Activated naive CD4-positive, alpha-beta T cell treated with anti-CD3 and anti-CD28 coated beads for 36 hours (primary cell): ENCODE data around the gene PTX4. TPM values are rescaled to one million over a fixed set of nuclear protein-coding genes. Genes with fewer than 3 reads are reported as not detected.
"Not testable (repeated sequence)": the region's sequence is repeated elsewhere in the genome, so short reads cannot be mapped to it uniquely, and the experiment has no call there.

Source experiments
- CTCF ChIA-PET: fragments of 350-600 bp; sonication (Branson Sonifier 250); formaldehyde crosslinking; loops from one replicate; lab custom pipeline; 2021; ENCODE audit warnings: antibody characterized with exemption; lab: Charles Lee
- DNase-seq: peaks from one replicate; pipeline ENCODE4 v3.0.0-alpha.2; 2020
- H3K27ac Mint-ChIP-seq: one replicate; pipeline ENCODE4 v1.8.0; 2021; ENCODE audit warnings: mild to moderate bottlenecking, mixed read lengths
- H3K27me3 Mint-ChIP-seq: one replicate; pipeline ENCODE4 v1.8.0; 2021; ENCODE audit warnings: low read depth, mixed read lengths
- H3K36me3 Mint-ChIP-seq: one replicate; pipeline ENCODE4 v1.8.0; 2021; ENCODE audit warnings: low read depth, mixed read lengths
- H3K4me1 Mint-ChIP-seq: one replicate; pipeline ENCODE4 v1.8.0; 2021; ENCODE audit warnings: low read depth, mixed read lengths
- H3K4me3 Mint-ChIP-seq: one replicate; pipeline ENCODE4 v1.8.0; 2021; ENCODE audit warnings: mild to moderate bottlenecking, moderate library complexity, mixed read lengths
- H3K9me3 Mint-ChIP-seq: one replicate; pipeline ENCODE4 v1.8.0; 2021; ENCODE audit warnings: mixed read lengths
- intact Hi-C: fragments of 100-400 bp; cut with micrococcal nuclease; formaldehyde crosslinking; loops from one replicate; pipeline ENCODE4 v1.15.1; 2023
- total RNA-seq, 2 experiments: library from RNA; stranded (reverse); gene quantifications; one replicate each; pipeline ENCODE4 v1.2.3, GENCODE V29; 2021

Gene PTX4
- total RNA-seq, 2 experiments from 2014 or later: not detected

DNA sequence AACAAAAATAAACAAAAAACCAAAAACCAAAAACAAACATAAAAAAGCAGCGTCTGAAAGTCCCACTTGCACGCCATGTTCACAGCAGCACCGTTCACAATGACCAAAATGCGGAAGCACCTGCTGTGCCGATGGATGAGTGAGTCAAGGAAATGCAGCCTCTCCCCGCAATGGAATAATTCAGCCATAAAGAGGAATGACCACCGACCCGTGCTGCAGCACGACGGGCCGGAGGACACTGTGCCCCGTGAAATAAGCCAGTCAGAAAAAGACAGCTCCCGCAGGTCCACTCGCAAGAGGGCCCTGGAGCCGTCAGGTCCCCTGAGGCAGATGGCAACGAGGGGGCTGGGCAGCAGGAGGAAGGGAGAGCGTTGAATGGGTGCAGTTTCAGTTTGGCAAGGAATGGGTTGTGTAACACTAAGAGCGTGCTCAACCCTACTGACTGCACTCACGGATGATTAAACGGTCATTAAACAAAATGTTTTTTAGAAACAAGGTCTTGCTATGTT lies 19.0 kb downstream of the PTX4 start:
- peaks cover 34% of the 10 kb centered on the region for H3K4me1 Mint-ChIP-seq
- no peak for DNase-seq
- CTCF ChIA-PET: no interaction called here
- H3K9me3 Mint-ChIP-seq: no peaks in the 10 kb centered on the region
- no peaks in the 10 kb centered on the region for H3K27me3 Mint-ChIP-seq
- no peaks in the 10 kb centered on the region for H3K36me3 Mint-ChIP-seq
- intact Hi-C loops: no loop called here
- no peak overlapping the region for H3K4me3 Mint-ChIP-seq
- H3K27ac Mint-ChIP-seq: no peak overlapping the region

DNA sequence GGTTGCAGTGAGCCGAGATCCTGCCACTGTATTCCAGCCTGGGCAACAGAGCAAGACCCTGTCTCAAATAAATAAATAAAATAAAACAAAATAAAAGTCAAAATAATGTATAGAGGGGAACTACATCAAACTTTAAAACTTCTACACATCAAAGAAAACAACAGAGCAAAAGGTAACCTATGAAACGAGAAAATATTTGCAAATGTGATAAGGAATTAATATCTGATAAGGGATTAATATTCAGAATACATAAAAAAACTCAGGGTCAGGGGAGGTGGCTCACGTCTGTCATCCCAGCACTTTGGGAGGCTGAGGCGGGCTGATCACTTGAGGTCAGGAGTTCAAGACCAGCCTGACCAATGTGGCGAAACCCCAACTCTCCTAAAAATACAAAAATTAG lies 19.6 kb downstream of the PTX4 start:
- CTCF ChIA-PET, H3K4me3 Mint-ChIP-seq, H3K27me3 Mint-ChIP-seq, H3K36me3 Mint-ChIP-seq, H3K27ac Mint-ChIP-seq, DNase-seq, intact Hi-C loops, H3K9me3 Mint-ChIP-seq: not testable (repeated sequence)
- H3K4me1 Mint-ChIP-seq: peaks cover 33% of the 10 kb centered on the region

DNA sequence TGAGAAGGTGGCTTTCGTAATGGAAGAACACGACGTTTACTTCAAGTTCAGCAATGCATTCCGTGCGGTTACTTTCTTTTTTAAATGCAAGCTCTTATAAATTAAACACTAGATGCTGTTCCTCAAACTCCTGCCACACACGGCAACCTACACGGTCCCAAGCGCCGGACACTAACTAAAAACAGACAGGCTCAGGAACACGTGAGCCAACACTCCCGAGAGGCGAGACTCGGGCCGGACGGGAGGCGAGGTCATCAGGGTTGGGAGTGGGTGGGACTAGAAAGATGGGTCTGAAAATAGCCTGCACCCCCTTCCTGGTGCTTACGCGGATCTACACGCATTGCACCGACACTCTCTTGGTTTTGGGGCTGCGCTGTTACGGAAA lies 20.3 kb downstream of the PTX4 start:
- Mint-ChIP-seq H3K27ac (no peak overlapping the region), H3K4me3 (no peak overlapping the region), H3K27me3 (no peaks in the 10 kb centered on the region), H3K9me3 (no peaks in the 10 kb centered on the region), H3K4me1 (peaks cover 29% of the 10 kb centered on the region), H3K36me3 (no peaks in the 10 kb centered on the region)
- no peak for DNase-seq
- intact Hi-C loops: no loop called here
- CTCF ChIA-PET: no interaction called here

DNA sequence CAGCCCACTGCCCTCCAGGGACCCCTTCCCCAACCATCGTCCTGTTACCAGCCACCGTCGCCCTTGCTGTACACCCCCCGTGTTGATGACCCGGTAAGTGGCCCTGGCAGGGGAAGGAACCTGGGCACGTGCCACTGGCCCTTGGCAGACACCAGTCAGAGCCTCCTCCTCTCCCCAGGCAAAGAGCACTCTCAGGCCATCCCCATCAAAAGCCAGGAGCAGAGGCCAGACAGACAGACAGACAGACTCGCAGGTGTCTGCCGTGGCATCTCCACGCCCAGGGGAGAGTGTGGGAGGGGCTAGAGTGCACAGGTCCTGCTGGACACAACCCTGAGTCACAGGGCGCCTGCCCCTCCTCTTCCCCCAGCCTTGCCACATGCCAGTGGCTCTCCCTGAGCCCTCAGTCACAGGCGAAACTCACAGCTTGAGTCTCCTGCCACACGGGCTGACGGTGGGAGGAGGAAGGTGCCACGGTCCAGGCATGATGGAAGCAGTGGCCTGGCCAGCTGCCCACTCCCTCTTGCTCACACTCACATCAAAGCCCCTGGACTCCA lies 21.7 kb downstream of the PTX4 start:
- Mint-ChIP-seq H3K27ac (no peak overlapping the region), H3K9me3 (no peaks in the 10 kb centered on the region), H3K4me1 (peaks cover 20% of the 10 kb centered on the region), H3K27me3 (no peaks in the 10 kb centered on the region), H3K36me3 (peaks cover under 1% of the 10 kb centered on the region), H3K4me3 (no peak overlapping the region)
- intact Hi-C loops: no loop called here
- CTCF ChIA-PET: no interaction called here
- no peak for DNase-seq

DNA sequence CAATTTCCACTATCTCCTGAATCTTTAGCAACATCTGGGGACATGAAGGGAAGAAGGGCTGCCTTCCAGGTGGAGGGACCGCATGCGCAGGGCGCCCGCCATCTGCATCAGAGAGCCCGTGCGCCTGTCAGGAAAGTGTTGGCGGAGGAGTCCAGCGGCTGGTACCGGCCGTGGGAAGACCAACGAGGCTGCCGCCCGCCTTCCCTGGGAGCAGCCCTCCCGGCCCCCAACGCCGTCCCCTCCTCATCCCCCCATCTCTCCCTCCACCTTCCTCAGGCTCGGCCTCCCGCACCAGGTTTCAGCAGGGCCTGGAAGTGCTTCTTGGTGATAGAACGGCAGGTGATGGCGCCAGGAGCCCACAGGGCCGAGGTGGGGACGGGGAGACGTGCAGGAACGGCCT lies 22.7 kb downstream of the PTX4 start:
- no peaks in the 10 kb centered on the region for H3K9me3 Mint-ChIP-seq
- no peak overlapping the region for H3K4me3 Mint-ChIP-seq
- H3K27ac Mint-ChIP-seq: no peak overlapping the region
- H3K36me3 Mint-ChIP-seq: peaks cover 2% of the 10 kb centered on the region
- no peak for DNase-seq
- H3K27me3 Mint-ChIP-seq: no peaks in the 10 kb centered on the region
- CTCF ChIA-PET: no interaction called here
- peaks cover 13% of the 10 kb centered on the region for H3K4me1 Mint-ChIP-seq
- intact Hi-C loops: no loop called here

DNA sequence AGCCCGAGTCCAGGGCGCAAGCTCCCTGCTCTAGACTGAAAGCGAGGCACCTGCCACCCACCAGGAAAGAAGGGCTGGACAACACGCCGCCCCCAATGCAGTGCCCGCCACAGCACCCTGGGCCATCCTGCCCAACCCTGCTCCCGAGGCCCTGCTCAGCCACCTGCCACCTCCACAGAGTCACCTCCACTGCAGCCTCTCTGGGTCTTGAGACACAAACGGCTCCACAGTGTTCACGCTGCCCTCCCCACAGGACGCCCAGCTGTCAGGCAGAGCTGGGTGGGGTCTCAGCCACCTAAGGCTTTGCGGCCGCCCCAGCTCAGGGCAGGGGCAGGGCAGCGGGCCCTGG lies 23.2 kb downstream of the PTX4 start:
- Mint-ChIP-seq H3K9me3 (no peaks in the 10 kb centered on the region), H3K4me3 (no peak overlapping the region), H3K4me1 (peaks cover 9% of the 10 kb centered on the region), H3K27ac (no peak overlapping the region), H3K27me3 (no peaks in the 10 kb centered on the region), H3K36me3 (peaks cover 2% of the 10 kb centered on the region)
- DNase-seq: no peak
- intact Hi-C loops: no loop called here
- CTCF ChIA-PET: no interaction called here

DNA sequence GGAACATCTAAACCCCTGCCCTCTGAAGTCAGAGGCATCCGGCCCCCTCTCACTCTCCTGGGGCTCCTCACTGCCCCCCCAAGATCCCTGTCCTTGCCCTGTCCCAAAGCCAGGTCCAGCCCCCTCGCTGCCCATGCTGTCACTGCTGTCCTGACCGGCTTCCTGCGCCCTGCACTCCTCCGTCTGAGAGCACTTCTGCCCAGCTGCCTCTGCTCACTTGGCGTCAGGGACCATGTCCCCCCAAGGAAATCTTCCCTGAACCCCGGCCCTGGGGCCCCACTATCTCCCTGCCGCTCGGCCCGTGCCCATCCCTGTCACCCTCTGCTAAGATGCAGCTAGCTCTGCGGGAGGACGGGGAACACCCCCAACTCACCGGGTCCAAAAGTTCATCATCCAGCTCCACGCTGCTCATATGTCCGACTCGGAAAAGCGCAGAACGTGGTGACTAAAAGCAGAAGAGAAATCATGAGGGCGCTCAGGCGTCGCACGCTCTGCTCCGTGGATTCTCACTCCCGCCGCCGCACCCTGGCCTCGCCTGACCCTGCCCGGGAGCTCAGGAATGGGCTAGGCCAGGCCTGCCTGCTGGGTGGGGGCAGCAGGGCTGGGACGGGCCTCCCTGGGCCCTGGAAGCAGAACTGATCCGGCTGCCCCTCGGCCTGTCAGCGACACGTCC lies 23.7 kb downstream of the PTX4 start:
- Mint-ChIP-seq H3K4me1 (peaks cover 6% of the 10 kb centered on the region), H3K36me3 (peaks cover 2% of the 10 kb centered on the region), H3K4me3 (no peak overlapping the region), H3K9me3 (no peaks in the 10 kb centered on the region), H3K27ac (no peak overlapping the region), H3K27me3 (no peaks in the 10 kb centered on the region)
- CTCF ChIA-PET: no interaction called here
- intact Hi-C loops: no loop called here
- DNase-seq: no peak

DNA sequence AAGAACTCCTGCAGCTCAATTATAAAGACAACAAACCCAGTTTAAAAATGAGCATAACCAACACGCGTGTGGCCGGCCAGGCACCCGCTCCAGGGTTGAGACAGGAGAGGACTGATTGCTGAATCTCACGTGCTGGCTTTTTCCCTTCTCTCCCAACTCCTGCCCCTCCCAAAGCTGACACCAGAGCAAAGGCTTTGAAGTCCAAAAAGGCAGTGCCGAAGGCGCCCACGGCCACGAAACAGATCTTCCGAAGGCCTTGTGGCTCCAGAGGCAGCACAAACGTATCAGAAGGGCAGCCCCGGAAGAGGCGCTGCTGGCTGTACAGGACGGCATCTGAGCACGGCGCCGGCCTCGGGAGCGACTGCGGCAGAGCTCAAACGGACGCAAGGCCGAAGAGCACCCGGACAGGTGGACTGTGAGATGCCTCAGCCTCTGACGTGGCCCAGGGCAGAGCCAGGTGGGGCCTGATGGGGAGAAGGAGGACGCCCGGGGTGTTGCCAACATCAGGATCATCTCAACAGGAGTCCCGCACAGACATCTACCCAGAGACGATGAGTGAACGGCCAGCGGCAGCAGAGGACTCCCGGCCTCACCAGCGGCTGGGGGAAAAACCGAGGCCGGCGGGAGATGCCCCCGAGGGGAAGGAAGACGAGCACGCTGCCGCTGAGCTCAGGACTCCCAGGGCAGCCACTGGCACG lies 24.4 kb downstream of the PTX4 start:
- Mint-ChIP-seq H3K36me3 (peaks cover 4% of the 10 kb centered on the region), H3K27me3 (no peaks in the 10 kb centered on the region), H3K4me1 (peaks cover 2% of the 10 kb centered on the region), H3K9me3 (no peaks in the 10 kb centered on the region), H3K27ac (no peak overlapping the region), H3K4me3 (no peak overlapping the region)
- no peak for DNase-seq
- intact Hi-C loops: no loop called here
- CTCF ChIA-PET: no interaction called here

DNA sequence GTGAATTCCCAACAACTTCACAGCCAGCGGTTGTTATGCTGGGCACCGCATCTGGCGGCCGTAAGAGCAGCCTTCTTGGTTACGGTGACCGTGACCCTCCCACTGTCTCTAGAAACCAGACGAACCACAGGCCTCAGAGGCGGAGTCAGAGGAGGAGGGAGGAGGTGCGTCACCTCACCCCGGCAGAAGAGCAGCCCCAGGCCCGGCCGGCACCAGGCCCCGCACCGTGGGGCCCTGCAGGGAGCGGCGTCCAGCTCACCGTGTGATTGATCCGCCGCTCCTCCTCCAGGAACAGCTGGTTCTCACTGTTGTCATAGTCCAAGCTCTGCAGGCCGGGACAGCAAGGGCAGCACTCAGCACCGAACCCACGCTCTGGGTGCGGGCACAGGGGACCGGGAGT lies 27.6 kb downstream of the PTX4 start:
- no peak overlapping the region for H3K27ac Mint-ChIP-seq
- no peak overlapping the region for H3K4me3 Mint-ChIP-seq
- H3K9me3 Mint-ChIP-seq: no peaks in the 10 kb centered on the region
- H3K4me1 Mint-ChIP-seq: peaks cover 6% of the 10 kb centered on the region
- DNase-seq: no peak
- H3K27me3 Mint-ChIP-seq: no peaks in the 10 kb centered on the region
- intact Hi-C loops: no loop called here
- H3K36me3 Mint-ChIP-seq: peaks cover 4% of the 10 kb centered on the region
- CTCF ChIA-PET: no interaction called here

DNA sequence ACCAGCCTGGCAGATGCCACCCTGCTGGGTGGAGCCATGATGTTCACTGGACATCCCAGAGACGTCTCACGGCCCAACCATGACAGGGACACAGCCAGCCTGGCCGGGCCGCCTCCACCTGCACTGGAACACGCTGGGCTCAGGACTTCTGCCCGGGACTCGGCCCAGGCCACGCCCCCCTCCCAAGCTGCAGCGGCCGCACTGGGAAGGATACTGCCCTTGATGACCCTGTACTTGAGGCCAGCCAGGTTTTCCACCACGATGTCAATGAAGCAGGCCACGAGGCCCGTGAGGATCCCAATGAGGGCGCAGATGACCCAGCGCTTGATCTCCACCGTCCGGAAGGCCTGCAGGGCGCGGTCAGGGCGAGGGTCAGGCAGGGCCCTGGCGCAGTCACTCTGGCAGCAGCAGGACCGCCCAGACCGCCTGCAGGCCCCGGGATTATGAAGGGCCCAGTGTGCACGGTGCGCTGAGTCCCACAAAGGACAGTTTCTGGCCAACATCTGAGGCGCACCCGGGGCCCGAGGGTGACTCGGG lies 28.1 kb downstream of the PTX4 start:
- CTCF ChIA-PET: no interaction called here
- no peaks in the 10 kb centered on the region for H3K27me3 Mint-ChIP-seq
- no peaks in the 10 kb centered on the region for H3K9me3 Mint-ChIP-seq
- no peak overlapping the region for H3K4me3 Mint-ChIP-seq
- DNase-seq: no peak
- intact Hi-C loops: no loop called here
- H3K4me1 Mint-ChIP-seq: peaks cover 6% of the 10 kb centered on the region
- no peak overlapping the region for H3K27ac Mint-ChIP-seq
- peaks cover 4% of the 10 kb centered on the region for H3K36me3 Mint-ChIP-seq

DNA sequence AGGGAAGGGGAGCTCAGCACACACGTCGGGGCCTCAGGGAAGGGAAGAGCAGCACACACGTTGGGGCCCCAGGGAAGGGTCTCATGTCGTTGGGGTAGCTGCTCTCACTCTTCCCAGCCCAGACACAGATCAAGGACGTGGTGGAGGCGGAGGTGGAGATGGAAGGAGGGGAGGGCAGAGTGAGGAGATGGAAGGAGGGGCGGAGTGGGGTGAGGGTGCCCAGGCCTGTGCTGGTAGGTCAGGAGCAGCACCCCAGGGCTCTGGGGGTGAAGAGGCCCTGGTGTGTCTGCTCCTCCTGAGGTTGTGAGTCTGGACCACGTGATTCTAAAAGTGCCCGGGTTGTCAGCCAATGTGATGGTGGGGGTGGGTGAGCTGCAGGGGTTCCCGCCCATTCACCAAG lies 28.8 kb downstream of the PTX4 start:
- H3K27me3 Mint-ChIP-seq: no peaks in the 10 kb centered on the region
- CTCF ChIA-PET: no interaction called here

DNA sequence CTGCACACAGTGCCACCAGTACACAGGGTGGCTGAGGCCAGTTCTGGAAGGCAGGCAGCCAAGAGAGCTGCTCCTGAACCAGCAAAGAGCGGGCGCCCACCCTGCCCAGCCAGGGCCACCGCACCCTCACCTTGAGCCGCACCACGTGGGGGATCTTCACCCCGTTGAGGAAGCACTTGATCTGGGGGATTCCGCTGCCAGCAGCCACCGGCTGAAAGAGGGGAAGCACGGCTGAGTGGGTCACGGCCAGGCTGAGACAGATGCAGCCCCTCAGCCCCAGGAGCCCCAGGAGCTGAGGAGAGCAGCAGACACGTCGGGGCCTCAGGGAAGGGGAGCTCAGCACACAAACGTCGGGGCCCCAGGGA lies 29.8 kb downstream of the PTX4 start:
- no peak overlapping the region for H3K4me3 Mint-ChIP-seq
- H3K4me1 Mint-ChIP-seq: peaks cover 10% of the 10 kb centered on the region
- no peaks in the 10 kb centered on the region for H3K27me3 Mint-ChIP-seq
- H3K36me3 Mint-ChIP-seq: peaks cover 6% of the 10 kb centered on the region
- H3K9me3 Mint-ChIP-seq: no peaks in the 10 kb centered on the region
- intact Hi-C loops: no loop called here
- no peak for DNase-seq
- H3K27ac Mint-ChIP-seq: no peak overlapping the region
- CTCF ChIA-PET: no interaction called here

More for the DNA sequence above, 28.8 kb downstream of the PTX4 start:
- Mint-ChIP-seq H3K36me3 (peaks cover 5% of the 10 kb centered on the region), H3K9me3 (no peaks in the 10 kb centered on the region), H3K27ac (no peak overlapping the region), H3K4me1 (peaks cover 6% of the 10 kb centered on the region), H3K4me3 (no peak overlapping the region)
- intact Hi-C loops: no loop called here
- no peak for DNase-seq
